GM20000 (cell line): Measurements from ENCODE around the gene EVI5L.

Source experiments
- DNase-seq: peaks from one replicate; pipeline ENCODE4 v3.0.0; 2012; ENCODE audit warnings: low spot score
- TF ChIP-seq, protein P1 (sequence below): IDR thresholded peaks from 2 replicates; pipeline ENCODE4 v1.5.1; 2012; ENCODE audit warnings: mild to moderate bottlenecking, control low read depth; ENCODE audit errors: extremely low read depth, missing control alignments

EVI5L gene

DNA sequence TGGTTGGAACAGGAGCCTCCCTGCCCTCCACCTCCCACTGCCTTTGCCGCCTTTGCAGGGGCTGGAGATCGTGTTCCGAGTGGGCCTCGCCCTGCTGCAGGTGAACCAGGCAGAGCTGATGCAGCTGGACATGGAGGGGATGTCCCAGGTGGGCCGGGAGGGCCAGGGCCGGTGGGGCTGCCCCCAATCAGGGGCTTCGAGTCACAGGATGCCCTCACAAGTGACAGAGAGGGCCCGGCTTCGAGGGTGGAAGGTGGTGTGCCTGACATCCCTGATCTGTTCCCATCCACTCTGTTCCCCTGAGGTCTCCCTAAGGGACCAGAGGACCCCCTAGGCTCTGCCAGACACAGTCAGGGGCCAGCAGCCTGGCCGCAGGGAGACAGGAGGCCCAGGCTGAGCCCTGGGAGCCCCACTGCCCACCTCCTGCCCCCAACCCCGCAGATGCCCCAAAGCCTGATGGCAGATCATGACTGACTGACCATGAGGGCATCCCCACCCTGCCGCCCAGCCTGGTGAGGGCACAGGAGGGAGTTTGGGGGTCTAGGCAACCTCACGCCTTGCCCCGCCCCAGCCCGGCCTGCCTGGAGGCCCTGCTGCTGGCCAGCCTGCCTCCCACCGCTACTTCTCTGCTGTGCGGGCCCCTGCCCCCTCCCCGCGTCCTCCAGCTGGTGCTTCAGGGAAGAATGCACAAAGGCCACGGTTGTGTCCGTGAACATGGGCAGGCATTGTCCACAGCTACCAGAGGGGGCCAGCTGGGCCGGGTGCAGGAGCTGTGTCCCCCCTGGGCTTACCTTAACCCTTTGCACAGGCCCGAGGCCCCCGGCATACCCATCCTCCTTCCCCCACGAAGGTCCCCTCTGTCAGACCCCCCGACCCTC lies 21.8 kb downstream of the EVI5L start:
- no peak for DNase-seq
- TF ChIP-seq, protein P1, sequence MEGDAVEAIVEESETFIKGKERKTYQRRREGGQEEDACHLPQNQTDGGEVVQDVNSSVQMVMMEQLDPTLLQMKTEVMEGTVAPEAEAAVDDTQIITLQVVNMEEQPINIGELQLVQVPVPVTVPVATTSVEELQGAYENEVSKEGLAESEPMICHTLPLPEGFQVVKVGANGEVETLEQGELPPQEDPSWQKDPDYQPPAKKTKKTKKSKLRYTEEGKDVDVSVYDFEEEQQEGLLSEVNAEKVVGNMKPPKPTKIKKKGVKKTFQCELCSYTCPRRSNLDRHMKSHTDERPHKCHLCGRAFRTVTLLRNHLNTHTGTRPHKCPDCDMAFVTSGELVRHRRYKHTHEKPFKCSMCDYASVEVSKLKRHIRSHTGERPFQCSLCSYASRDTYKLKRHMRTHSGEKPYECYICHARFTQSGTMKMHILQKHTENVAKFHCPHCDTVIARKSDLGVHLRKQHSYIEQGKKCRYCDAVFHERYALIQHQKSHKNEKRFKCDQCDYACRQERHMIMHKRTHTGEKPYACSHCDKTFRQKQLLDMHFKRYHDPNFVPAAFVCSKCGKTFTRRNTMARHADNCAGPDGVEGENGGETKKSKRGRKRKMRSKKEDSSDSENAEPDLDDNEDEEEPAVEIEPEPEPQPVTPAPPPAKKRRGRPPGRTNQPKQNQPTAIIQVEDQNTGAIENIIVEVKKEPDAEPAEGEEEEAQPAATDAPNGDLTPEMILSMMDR, result no peak

DNA sequence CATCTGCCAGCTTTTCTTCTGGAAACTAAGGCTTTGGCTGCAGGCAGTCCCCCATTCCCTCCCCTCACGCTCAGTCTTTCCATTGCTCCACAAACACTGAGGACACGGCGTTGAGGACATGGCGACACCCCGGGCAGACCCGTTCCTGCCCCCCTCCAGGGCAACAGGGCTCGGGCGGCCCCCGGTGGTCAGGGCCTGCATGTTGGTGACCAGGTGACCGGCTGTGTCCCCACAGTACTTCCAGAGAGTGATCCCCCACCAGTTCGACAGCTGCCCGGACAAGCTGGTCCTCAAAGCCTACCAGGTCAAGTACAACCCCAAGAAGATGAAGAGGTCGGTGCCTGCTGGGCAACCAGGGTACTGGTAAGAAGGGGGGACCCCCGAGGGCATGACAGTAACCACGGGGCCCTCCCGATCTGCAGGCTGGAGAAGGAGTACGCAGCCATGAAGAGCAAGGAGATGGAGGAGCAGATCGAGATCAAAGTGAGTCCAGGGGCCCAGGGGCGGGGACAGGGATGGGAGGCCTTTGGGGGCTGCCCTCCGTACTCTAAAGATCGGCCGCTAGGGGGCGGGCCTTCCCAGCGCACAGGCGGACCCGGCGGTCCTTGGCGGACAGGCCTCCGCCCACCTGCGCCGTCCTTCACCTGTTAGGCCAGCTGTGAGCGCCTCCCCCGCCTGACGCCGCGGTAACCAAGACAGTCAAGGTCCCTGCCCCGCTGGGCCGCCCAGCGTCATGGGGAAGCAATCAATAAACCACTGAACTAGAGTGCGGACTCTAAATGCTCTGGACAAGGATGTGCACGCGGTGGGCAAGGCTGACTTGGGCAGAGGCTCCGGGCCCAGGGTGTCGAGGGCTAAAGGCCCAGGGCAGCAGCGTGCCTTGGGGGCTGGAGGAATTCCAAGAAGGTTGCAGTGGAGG lies 23.1 kb downstream of the EVI5L start:
- peak; percentile 95 for DNase-seq
- TF ChIP-seq, protein P1, result peak; percentile 57

DNA sequence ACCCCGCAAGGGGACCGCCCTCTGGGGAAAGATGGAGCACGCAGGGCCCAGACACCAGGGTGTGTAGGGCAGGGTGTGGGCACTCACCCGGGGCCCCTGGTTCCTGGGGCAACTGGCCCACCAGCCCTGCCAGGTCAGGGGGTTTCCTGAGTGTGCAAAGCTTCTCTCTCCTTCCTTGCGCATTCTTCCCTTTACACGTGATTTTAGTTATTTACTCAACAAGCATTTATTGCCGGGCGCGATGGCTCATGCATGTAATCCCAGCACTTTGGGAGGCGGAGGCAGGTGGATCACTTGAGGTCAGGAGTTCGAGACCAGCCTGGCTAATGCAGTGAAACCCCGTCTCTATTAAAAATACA lies 23.7 kb downstream of the EVI5L start:
- no peak for DNase-seq

DNA sequence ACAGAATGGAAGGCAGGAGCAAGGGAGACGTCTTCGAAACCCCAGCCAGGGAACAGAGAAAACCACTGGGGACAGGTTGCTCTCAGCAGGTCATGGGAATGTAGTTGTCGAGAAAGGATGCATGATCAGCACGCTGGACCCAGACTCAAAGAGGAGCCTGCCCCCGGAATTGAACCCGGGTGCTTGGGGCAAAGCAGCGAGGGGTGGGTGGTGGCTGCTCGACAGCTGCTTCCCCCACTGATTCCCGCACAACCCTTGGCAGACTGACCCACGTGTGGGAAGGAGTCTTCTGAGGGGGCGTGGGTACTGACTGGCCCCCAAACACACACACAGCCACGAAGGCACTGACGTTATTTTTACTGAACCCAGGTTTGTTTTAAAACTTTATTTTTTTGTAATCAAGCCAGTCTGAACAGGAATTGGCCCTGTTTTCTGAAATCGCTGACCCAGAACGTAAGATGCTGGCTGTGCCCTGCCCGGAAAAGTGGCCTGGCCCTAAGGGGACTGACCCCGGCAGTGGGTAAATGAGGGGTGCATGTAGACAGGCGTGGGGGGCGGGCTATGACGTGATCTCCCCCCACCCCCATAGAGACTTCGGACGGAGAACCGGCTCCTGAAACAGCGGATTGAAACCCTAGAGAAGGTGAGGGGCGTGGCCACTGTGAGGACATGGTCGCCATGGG lies 25.5 kb downstream of the EVI5L start:
- DNase-seq, result no peak
- TF ChIP-seq, protein P1, result no peak

More for the DNA sequence above, 23.7 kb downstream of the EVI5L start:
- TF ChIP-seq, protein P1, result no peak

DNA sequence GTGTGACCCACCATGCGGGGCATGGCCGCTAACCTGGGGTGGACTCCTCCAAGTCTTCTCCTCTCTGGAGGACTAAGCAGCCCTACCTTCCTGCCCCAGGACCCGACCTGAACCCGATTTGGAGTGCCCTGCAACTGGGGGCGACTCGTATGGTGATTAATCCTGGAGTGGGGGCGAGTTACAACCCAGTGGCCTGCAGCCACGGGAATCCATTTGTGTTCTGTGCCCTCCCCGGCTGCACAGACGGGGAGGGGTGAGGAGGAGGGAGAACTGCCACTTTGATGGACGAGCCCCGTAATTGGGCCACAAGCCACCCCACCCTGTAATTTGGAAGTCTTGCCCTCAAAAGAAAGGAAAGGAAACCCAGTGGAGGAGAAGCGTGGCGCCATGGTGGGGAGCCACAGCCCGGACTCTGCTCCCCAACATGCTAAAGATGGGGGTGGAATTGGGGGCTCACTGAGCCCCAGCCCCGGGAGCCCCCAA lies 26.1 kb downstream of the EVI5L start:
- no peak for DNase-seq
- TF ChIP-seq, protein P1, result no peak

DNA sequence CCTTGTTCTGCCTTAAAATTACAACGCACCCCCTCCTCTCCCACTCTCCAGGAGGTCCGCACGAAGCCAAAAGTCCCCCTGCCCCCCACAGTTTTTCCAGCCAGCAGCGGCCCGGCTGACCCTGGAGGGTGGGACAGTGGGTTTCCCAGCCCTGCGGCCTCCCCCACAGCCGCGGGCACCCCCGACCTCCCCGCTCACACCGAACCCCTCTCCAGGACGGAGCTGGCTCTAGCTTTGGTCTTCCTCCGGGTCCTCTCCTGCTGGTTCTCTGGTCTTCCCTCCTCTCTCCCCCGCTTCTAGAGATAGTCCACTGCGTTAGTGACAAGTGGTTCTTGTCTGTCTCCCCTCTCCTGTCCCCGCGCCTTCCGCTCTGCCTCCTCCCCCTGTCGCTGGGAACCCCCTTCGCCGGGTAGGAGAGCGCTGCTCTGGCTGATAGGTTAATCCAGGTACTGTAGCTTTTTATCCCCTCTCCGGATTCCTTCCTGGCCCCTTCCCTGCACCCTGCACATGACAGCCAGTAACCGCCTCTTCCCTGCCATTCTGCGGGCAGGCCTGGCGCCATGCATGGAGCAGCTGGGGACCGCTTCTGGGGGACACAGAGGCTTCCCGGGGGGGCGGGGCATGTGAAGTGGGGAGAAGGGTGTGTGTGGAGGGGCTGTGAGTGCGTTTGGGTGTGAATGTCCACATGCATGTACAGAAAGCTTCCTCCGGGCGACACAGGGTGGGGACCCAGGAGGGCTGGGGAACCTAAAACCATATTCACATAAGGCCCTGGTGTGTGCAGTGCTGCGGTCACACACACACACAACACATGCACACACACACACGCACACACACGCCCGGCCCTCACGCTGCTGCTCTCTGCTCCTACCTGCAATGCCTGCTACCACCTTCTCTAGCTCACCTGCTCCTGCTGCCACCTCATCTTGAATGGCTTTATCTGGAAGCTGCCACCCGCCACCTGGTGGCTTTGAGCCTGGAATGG lies 27.0 kb downstream of the EVI5L start:
- TF ChIP-seq, protein P1, result no peak

More for the DNA sequence above, 27.0 kb downstream of the EVI5L start:
- DNase-seq, result no peak
